Adrenal gland (tissue), 5 donors: Measurements from ENCODE around the gene DHX58.

Experiments
- POLR2A ChIP-seq, 2 donors: fragments of 450-650 bp; IDR thresholded peaks; one replicate each; pipeline ENCODE4 v1.6.1; 2017; ENCODE audit warnings: antibody characterized with exemption in 2 of 2, mild to moderate bottlenecking in 2 of 2, moderate library complexity in 1 of 2
- TF ChIP-seq, protein P1 (sequence below), 6 experiments: fragments of 450-650 bp in 4 of 6; fragments of 200-600 bp in 2 of 6; sonication (generic) in 1 of 6; IDR thresholded peaks; 1 replicate in 5 of 6; 2 replicates in 1 of 6; pipeline versions ENCODE4 v1.5.1 to v1.8.0; 2016 to 2021; ENCODE audit warnings: antibody characterized with exemption in 6 of 6, mild to moderate bottlenecking in 2 of 6, moderate library complexity in 1 of 6
- donor health status: DM: no; HTN: no; CAD: no.

DNA sequence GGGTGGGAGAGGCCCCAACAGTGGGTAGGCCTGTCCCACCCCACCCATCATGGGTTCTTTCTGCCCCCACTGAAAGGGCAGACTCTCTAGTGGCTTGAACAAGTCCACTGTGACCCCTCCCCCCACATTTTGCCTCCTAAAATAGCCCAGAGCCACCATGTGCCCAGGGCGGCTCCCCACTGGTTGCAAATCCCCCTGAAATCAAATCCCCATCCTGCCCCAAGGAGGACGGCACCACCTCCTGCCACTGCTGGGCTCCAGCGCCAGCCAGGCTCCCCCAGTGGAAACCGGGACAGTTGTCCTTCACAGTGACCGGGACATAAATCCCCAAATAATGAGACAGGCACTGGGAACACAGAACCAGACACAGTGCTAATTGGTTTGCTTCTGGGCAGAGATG, 34.8 kb downstream of the DHX58 start:
- TF ChIP-seq, protein P1, sequence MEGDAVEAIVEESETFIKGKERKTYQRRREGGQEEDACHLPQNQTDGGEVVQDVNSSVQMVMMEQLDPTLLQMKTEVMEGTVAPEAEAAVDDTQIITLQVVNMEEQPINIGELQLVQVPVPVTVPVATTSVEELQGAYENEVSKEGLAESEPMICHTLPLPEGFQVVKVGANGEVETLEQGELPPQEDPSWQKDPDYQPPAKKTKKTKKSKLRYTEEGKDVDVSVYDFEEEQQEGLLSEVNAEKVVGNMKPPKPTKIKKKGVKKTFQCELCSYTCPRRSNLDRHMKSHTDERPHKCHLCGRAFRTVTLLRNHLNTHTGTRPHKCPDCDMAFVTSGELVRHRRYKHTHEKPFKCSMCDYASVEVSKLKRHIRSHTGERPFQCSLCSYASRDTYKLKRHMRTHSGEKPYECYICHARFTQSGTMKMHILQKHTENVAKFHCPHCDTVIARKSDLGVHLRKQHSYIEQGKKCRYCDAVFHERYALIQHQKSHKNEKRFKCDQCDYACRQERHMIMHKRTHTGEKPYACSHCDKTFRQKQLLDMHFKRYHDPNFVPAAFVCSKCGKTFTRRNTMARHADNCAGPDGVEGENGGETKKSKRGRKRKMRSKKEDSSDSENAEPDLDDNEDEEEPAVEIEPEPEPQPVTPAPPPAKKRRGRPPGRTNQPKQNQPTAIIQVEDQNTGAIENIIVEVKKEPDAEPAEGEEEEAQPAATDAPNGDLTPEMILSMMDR (IDR thresholded peaks at IDR 0.05), result no peak
- TF ChIP-seq POLR2A (IDR thresholded peaks at IDR 0.05), result no peak
